GM18951 (cell line): ENCODE measurements around the gene SMAD7.

ENCODE experiments used
- POLR2A ChIP-seq: IDR thresholded peaks from 4 replicates; pipeline ENCODE4 v1.6.1; 2011; ENCODE audit warnings: mild to moderate bottlenecking; ENCODE audit not compliant: insufficient read length, insufficient read depth; ENCODE audit errors: extremely low read depth
- in situ Hi-C: fragments of 300-500 bp; cut with MboI; formaldehyde crosslinking; loops from one replicate; pipeline ENCODE4 v1.12.0; 2022; ENCODE audit warnings: low sequenced_read_pairs, mixed read lengths, inconsistent platforms; ENCODE audit not compliant: unreplicated experiment

Gene SMAD7

GRCh38 chr18:48962994-48963561, 12.3 kb upstream of the SMAD7 start:
- in situ Hi-C loops, result no loop called here
- TF ChIP-seq POLR2A, result no peak

- in situ Hi-C loops, result no loop called here
- no peak for TF ChIP-seq POLR2A
Measured at GRCh38 chr18:48962252-48962993, 11.7 kb upstream of the SMAD7 start.

- TF ChIP-seq POLR2A, result no peak
- in situ Hi-C loops, result no loop called here
Measured at GRCh38 chr18:48961547-48961946, 10.8 kb upstream of the SMAD7 start.

GRCh38 chr18:48959921-48960920, 9.5 kb upstream of the SMAD7 start:
- no peak for TF ChIP-seq POLR2A
- in situ Hi-C loops, result no loop called here

- in situ Hi-C loops, result no loop called here
- no peak for TF ChIP-seq POLR2A
Measured at GRCh38 chr18:48959551-48959920, 8.8 kb upstream of the SMAD7 start.

- no peak for TF ChIP-seq POLR2A
- in situ Hi-C loops, result no loop called here
Measured at GRCh38 chr18:48958951-48959350, 8.2 kb upstream of the SMAD7 start.

GRCh38 chr18:48957616-48958015, 6.9 kb upstream of the SMAD7 start:
- in situ Hi-C loops, result no loop called here

GRCh38 chr18:48957136-48957535, 6.4 kb upstream of the SMAD7 start:
- in situ Hi-C loops, result no loop called here
- TF ChIP-seq POLR2A, result no peak

More at GRCh38 chr18:48957616-48958015, 6.9 kb upstream of the SMAD7 start:
- no peak for TF ChIP-seq POLR2A

- no peak for TF ChIP-seq POLR2A
- in situ Hi-C loops, result no loop called here
Measured at GRCh38 chr18:48956356-48956755, 5.6 kb upstream of the SMAD7 start.

GRCh38 chr18:48955830-48956261, 5.1 kb upstream of the SMAD7 start:
- TF ChIP-seq POLR2A, result no peak
- in situ Hi-C loops, result no loop called here

GRCh38 chr18:48954886-48955819, 4.4 kb upstream of the SMAD7 start:
- in situ Hi-C loops, result no loop called here
- TF ChIP-seq POLR2A, result no peak

GRCh38 chr18:48953104-48953706, 2.4 kb upstream of the SMAD7 start:
- no peak for TF ChIP-seq POLR2A
- in situ Hi-C loops, result no loop called here
